HG02610 (cell line): ENCODE results near the gene WASF3.
A peak's percentile ranks its signal among the peaks of the same experiment; 100 is the strongest.

Experiments
- ATAC-seq: cut with Tn5 transposase; IDR thresholded peaks from one replicate; pipeline ENCODE4 v1.9.1; 2021; ENCODE audit warnings: mild to moderate bottlenecking, moderate library complexity; ENCODE audit not compliant: unreplicated experiment

WASF3 gene

GRCh38 chr13:26557393-26558073, at the start of gene WASF3:
Gene WASF3, plus strand, starts transcription at chr13:26557683. Its CDS starts 84,588 bp downstream, at chr13:26642271.
- peak; percentile 88 for ATAC-seq

- no peak for ATAC-seq
These were observed 48.6 kb upstream of the WASF3 start for GRCh38 chr13:26508885-26509284.

GRCh38 chr13:26509491-26509890, 48.0 kb upstream of the WASF3 start:
- no peak for ATAC-seq

GRCh38 chr13:26513931-26514330, 43.6 kb upstream of the WASF3 start:
- ATAC-seq = no peak

GRCh38 chr13:26515721-26516120, 41.8 kb upstream of the WASF3 start:
- ATAC-seq = no peak

GRCh38 chr13:26517936-26518335, 39.5 kb upstream of the WASF3 start:
- no peak for ATAC-seq

GRCh38 chr13:26518451-26518959, 39.0 kb upstream of the WASF3 start:
- ATAC-seq = no peak

- no peak for ATAC-seq
These were observed 34.9 kb upstream of the WASF3 start for GRCh38 chr13:26522571-26522970.

- ATAC-seq = no peak
These were observed 34.5 kb upstream of the WASF3 start for GRCh38 chr13:26523007-26523406.

GRCh38 chr13:26525528-26525927, 32.0 kb upstream of the WASF3 start:
- ATAC-seq = no peak

GRCh38 chr13:26526702-26527216, 30.7 kb upstream of the WASF3 start:
- ATAC-seq = no peak

GRCh38 chr13:26528527-26528926, 29.0 kb upstream of the WASF3 start:
- no peak for ATAC-seq

- ATAC-seq = no peak
These were observed 28.0 kb upstream of the WASF3 start for GRCh38 chr13:26529441-26529840.

- no peak for ATAC-seq
These were observed 25.7 kb upstream of the WASF3 start for GRCh38 chr13:26531742-26532141.

GRCh38 chr13:26534036-26534726, 23.3 kb upstream of the WASF3 start:
- no peak for ATAC-seq

- ATAC-seq = no peak
These were observed 18.8 kb upstream of the WASF3 start for GRCh38 chr13:26538363-26539317.

GRCh38 chr13:26539738-26540292, 17.7 kb upstream of the WASF3 start:
- ATAC-seq = no peak

GRCh38 chr13:26540334-26540733, 17.1 kb upstream of the WASF3 start:
- no peak for ATAC-seq

- no peak for ATAC-seq
These were observed 16.4 kb upstream of the WASF3 start for GRCh38 chr13:26541041-26541440.

GRCh38 chr13:26541678-26542568, 15.6 kb upstream of the WASF3 start:
- no peak for ATAC-seq
